Measurements from ENCODE around the gene TRRAP. TPM values are rescaled to one million over a fixed set of nuclear protein-coding genes. Genes with fewer than 3 reads are reported as not detected.

The TRRAP gene
- total RNA-seq, 1 experiment from 2014 or later = 55.8 TPM

DNA sequence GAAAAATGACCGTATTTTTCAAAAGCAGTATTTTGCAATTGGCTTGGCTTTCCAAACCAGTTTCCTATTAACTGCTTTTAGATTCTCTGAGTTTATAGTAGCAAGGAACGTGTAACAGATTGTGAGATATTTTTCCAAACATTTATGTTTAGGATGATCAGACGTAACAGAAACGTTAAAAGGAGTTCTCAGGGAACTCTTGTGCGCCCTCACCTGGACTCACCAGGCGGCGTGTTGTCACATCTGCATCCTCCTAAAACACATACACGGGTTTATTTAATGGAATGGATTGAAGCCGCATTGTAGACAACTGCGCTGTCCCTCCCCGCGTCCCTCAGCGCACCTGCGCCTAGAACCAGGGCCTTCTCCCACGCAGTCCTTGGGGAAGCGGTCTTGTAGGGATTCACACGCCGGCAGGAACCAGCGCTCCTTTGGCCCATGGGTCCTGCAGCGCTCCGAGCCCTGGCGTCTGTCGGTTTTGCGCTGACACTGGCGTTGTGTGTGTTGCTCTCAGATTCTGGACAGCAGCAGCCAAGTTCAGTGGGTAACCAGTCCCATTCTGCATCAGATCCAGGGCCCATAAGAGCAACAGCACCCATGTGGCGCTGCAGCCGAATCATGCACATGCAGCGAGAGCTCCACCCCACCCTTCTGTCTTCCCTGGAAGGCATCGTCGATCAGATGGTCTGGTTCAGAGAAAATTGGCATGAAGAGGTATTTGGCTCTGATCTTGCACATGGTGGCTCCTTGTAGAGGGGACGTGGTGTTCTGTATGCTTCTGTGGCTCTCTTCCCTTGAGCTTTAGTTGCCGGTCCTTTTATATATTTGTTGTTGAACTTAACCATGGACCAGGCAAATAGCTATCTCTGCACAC, 114.9 kb downstream of the TRRAP start:
- no TSS peak for BruUV-seq (replicated peaks)

GRCh38 chr7:98994046-98994944, 116.0 kb downstream of the TRRAP start:
- no peak for TF ChIP-seq CTCF (conservative IDR thresholded peaks at IDR 0.05)
- no peak for TF ChIP-seq EZH2 (IDR thresholded peaks at IDR 0.05; ENCODE audit: low read depth)
- ChIA-PET CTCF (no interaction called here), POLR2A (ENCODE audit: unreplicated experiment) (no interaction called here)
- Histone ChIP-seq H3K9me3 (ENCODE audit: insufficient read depth, low read depth) (no peaks in the 10 kb centered on the region), H3K27me3 (ENCODE audit: insufficient read depth, low read depth) (no peaks in the 10 kb centered on the region), H3K4me3 (no peak overlapping the region), H3K36me3 (ENCODE audit: low read depth) (peaks cover 6% of the 10 kb centered on the region; the same call in 1 of the 2 replicates), H3K9me2 (ENCODE audit: insufficient read depth) (no peaks in the 10 kb centered on the region), H3K79me2 (ENCODE audit: low read depth) (no peaks in the 10 kb centered on the region), H2AFZ (no peak overlapping the region), H4K20me1 (ENCODE audit: insufficient read depth) (no peaks in the 10 kb centered on the region; the same call in 1 of the 2 replicates), H3K27ac (no peak overlapping the region), H3K4me1 (replicated peaks; ENCODE audit: insufficient read depth) (no peaks in the 10 kb centered on the region), H3K4me2 (no peak overlapping the region), H3F3A (ENCODE audit: insufficient read depth, low read depth) (0 out of 2 replicates have a peak, but pooled peaks cover 6% of the 10 kb centered on the region)
- DNase-seq = no peak
- intact Hi-C loops (cut with micrococcal nuclease; ENCODE audit: unreplicated experiment) = no loop called here
- no TSS peak for BruUV-seq (replicated peaks)

More for the DNA sequence above, 114.9 kb downstream of the TRRAP start:
- no peak for DNase-seq
- H3K36me3 ChIP-seq (ENCODE audit: low read depth) = peaks cover 13% of the 10 kb centered on the region
- no peaks in the 10 kb centered on the region for H3K27me3 ChIP-seq (ENCODE audit: insufficient read depth, low read depth)
- no peak overlapping the region for H3K4me2 ChIP-seq
- 0 out of 2 replicates have a peak, but pooled peaks cover 6% of the 10 kb centered on the region for H3F3A ChIP-seq (ENCODE audit: insufficient read depth, low read depth)
- intact Hi-C loops (cut with micrococcal nuclease; ENCODE audit: unreplicated experiment) = no loop called here
- H3K79me2 ChIP-seq (ENCODE audit: low read depth) = no peaks in the 10 kb centered on the region
- H3K4me3 ChIP-seq = no peak overlapping the region
- H3K9me3 ChIP-seq (ENCODE audit: insufficient read depth, low read depth) = no peaks in the 10 kb centered on the region
- H2AFZ ChIP-seq = no peak overlapping the region
- TF ChIP-seq CTCF (conservative IDR thresholded peaks at IDR 0.05) (no peak), EZH2 (IDR thresholded peaks at IDR 0.05; ENCODE audit: low read depth) (no peak)
- no peak overlapping the region for H3K27ac ChIP-seq
- no peaks in the 10 kb centered on the region; the same call in 1 of the 2 replicates for H4K20me1 ChIP-seq (ENCODE audit: insufficient read depth)
- no peaks in the 10 kb centered on the region for H3K4me1 ChIP-seq (replicated peaks; ENCODE audit: insufficient read depth)
- ChIA-PET CTCF (interaction anchor here (0.5 kb wide), 1 partner anchor 1060 kb away, joined by 8 read pairs; no protein-coding TSS in a partner anchor), POLR2A (ENCODE audit: unreplicated experiment) (no interaction called here)
- H3K9me2 ChIP-seq (ENCODE audit: insufficient read depth) = no peaks in the 10 kb centered on the region

- H3K79me2 ChIP-seq (ENCODE audit: low read depth) = no peaks in the 10 kb centered on the region
- H3K4me2 ChIP-seq = no peak overlapping the region
- H3K27ac ChIP-seq = no peak overlapping the region
- no peaks in the 10 kb centered on the region for H3K9me2 ChIP-seq (ENCODE audit: insufficient read depth)
- ChIA-PET CTCF (no interaction called here), POLR2A (ENCODE audit: unreplicated experiment) (no interaction called here)
- H3K27me3 ChIP-seq (ENCODE audit: insufficient read depth, low read depth) = no peaks in the 10 kb centered on the region
- H3K4me1 ChIP-seq (replicated peaks; ENCODE audit: insufficient read depth) = no peaks in the 10 kb centered on the region
- H2AFZ ChIP-seq = no peak overlapping the region
- H4K20me1 ChIP-seq (ENCODE audit: insufficient read depth) = no peaks in the 10 kb centered on the region; the same call in 1 of the 2 replicates
- 0 out of 2 replicates have a peak, but pooled peaks cover 6% of the 10 kb centered on the region for H3F3A ChIP-seq (ENCODE audit: insufficient read depth, low read depth)
- no peak for DNase-seq
- H3K4me3 ChIP-seq = no peak overlapping the region
- no peaks in the 10 kb centered on the region for H3K36me3 ChIP-seq (ENCODE audit: low read depth)
- H3K9me3 ChIP-seq (ENCODE audit: insufficient read depth, low read depth) = no peaks in the 10 kb centered on the region
- intact Hi-C loops (cut with micrococcal nuclease; ENCODE audit: unreplicated experiment) = no loop called here
- TF ChIP-seq EZH2 (IDR thresholded peaks at IDR 0.05; ENCODE audit: low read depth) = no peak
- no TSS peak for BruUV-seq (replicated peaks)
Measured at GRCh38 chr7:98995111-98995510, 116.8 kb downstream of the TRRAP start.
